NCI-H1417 treated with DMSO at 0.1 percent for 48 hours (cell line): ENCODE measurements around the gene TROAP.
"Not testable (repeated sequence)": the region's sequence is repeated elsewhere in the genome, so short reads cannot be mapped to it uniquely, and the experiment has no call there.

Source experiments
- DNase-seq: peaks from one replicate; lab custom pipeline; 2025; lab: John Stamatoyannopoulos, UW

TROAP gene

GRCh38 chr12:49368240-49368600, 45.2 kb downstream of the TROAP start:
- no peak for DNase-seq

GRCh38 chr12:49369411-49370145, 46.5 kb downstream of the TROAP start:
- DNase-seq: no peak

GRCh38 chr12:49370539-49370938, 47.5 kb downstream of the TROAP start:
- DNase-seq: no peak

GRCh38 chr12:49375406-49375805, 52.4 kb downstream of the TROAP start:
- no peak for DNase-seq

- no peak for DNase-seq
Measured at GRCh38 chr12:49377386-49377785, 54.3 kb downstream of the TROAP start.

GRCh38 chr12:49380184-49380583, 57.1 kb downstream of the TROAP start:
- not testable (repeated sequence) for DNase-seq
